ENCODE measurements around the gene ARHGDIB.

Gene ARHGDIB

GRCh38 chr12:14958361-14959125, 2.9 kb downstream of the ARHGDIB start:
- in situ Hi-C loops (cut with MboI; ENCODE audit: low sequenced_read_pairs), result no loop called here

GRCh38 chr12:14957551-14958168, 3.7 kb downstream of the ARHGDIB start:
- in situ Hi-C loops (cut with MboI; ENCODE audit: low sequenced_read_pairs), result no loop called here

- in situ Hi-C loops (cut with MboI; ENCODE audit: low sequenced_read_pairs), result no loop called here
These were observed 4.5 kb downstream of the ARHGDIB start for GRCh38 chr12:14956905-14957304.

- in situ Hi-C loops (cut with MboI; ENCODE audit: low sequenced_read_pairs), result no loop called here
These were observed 5.1 kb downstream of the ARHGDIB start for GRCh38 chr12:14956024-14956891.

GRCh38 chr12:14954269-14954668, 7.1 kb downstream of the ARHGDIB start:
- in situ Hi-C loops (cut with MboI; ENCODE audit: low sequenced_read_pairs), result no loop called here

- in situ Hi-C loops (cut with MboI; ENCODE audit: low sequenced_read_pairs), result no loop called here
These were observed 7.6 kb downstream of the ARHGDIB start for GRCh38 chr12:14953752-14954151.

- in situ Hi-C loops (cut with MboI; ENCODE audit: low sequenced_read_pairs), result no loop called here
These were observed 9.0 kb downstream of the ARHGDIB start for GRCh38 chr12:14952299-14952921.

- in situ Hi-C loops (cut with MboI; ENCODE audit: low sequenced_read_pairs), result no loop called here
These were observed 9.6 kb downstream of the ARHGDIB start for GRCh38 chr12:14951851-14952250.

GRCh38 chr12:14950982-14951746, 10.2 kb downstream of the ARHGDIB start:
- in situ Hi-C loops (cut with MboI; ENCODE audit: low sequenced_read_pairs), result no loop called here

- in situ Hi-C loops (cut with MboI; ENCODE audit: low sequenced_read_pairs), result no loop called here
These were observed 11.0 kb downstream of the ARHGDIB start for GRCh38 chr12:14950421-14950820.

GRCh38 chr12:14949631-14950030, 11.8 kb downstream of the ARHGDIB start:
- in situ Hi-C loops (cut with MboI; ENCODE audit: low sequenced_read_pairs), result no loop called here

GRCh38 chr12:14948672-14949071, 12.7 kb downstream of the ARHGDIB start:
- in situ Hi-C loops (cut with MboI; ENCODE audit: low sequenced_read_pairs), result no loop called here

GRCh38 chr12:14946861-14947260, 14.5 kb downstream of the ARHGDIB start:
- in situ Hi-C loops (cut with MboI; ENCODE audit: low sequenced_read_pairs), result no loop called here

GRCh38 chr12:14946162-14946561, 15.2 kb downstream of the ARHGDIB start:
- in situ Hi-C loops (cut with MboI; ENCODE audit: low sequenced_read_pairs), result no loop called here

- in situ Hi-C loops (cut with MboI; ENCODE audit: low sequenced_read_pairs), result no loop called here
These were observed 19.0 kb downstream of the ARHGDIB start for GRCh38 chr12:14942196-14942931.

- in situ Hi-C loops (cut with MboI; ENCODE audit: low sequenced_read_pairs), result no loop called here
These were observed 20.0 kb downstream of the ARHGDIB start for GRCh38 chr12:14941369-14941768.

- in situ Hi-C loops (cut with MboI; ENCODE audit: low sequenced_read_pairs), result no loop called here
These were observed 23.1 kb downstream of the ARHGDIB start, which contains the start of gene ERP27 for GRCh38 chr12:14938301-14938700. TSS of gene ERP27 (minus strand) at chr12:14938537. CDS start at chr12:14938508, 29 bp downstream.

GRCh38 chr12:14937689-14938088, 23.7 kb downstream of the ARHGDIB start:
- in situ Hi-C loops (cut with MboI; ENCODE audit: low sequenced_read_pairs), result no loop called here

- in situ Hi-C loops (cut with MboI; ENCODE audit: low sequenced_read_pairs), result no loop called here
These were observed 24.4 kb downstream of the ARHGDIB start for GRCh38 chr12:14937014-14937413.
